BLaER1 (cell line): ENCODE results near the gene RAB34.

Source experiments
- H3K27ac ChIP-seq: shearing (Covaris generic); formaldehyde crosslinking; 2 replicates; pipeline ENCODE4 v1.8.1; 2022
- H3K27me3 ChIP-seq: shearing (Covaris generic); formaldehyde crosslinking; 2 replicates; pipeline ENCODE4 v1.8.1; 2022
- H3K36me3 ChIP-seq: shearing (Covaris generic); formaldehyde crosslinking; 2 replicates; pipeline ENCODE4 v1.8.1; 2022
- H3K4me1 ChIP-seq: shearing (Covaris generic); formaldehyde crosslinking; 2 replicates; pipeline ENCODE4 v1.8.1; 2022
- H3K4me2 ChIP-seq: shearing (Covaris generic); formaldehyde crosslinking; 2 replicates; pipeline ENCODE4 v1.8.1; 2022
- H3K4me3 ChIP-seq: shearing (Covaris generic); formaldehyde crosslinking; 2 replicates; pipeline ENCODE4 v1.8.1; 2022
- H3K9ac ChIP-seq: shearing (Covaris generic); formaldehyde crosslinking; 2 replicates; pipeline ENCODE4 v1.8.1; 2022
- H3K9me3 ChIP-seq: shearing (Covaris generic); formaldehyde crosslinking; 2 replicates; pipeline ENCODE4 v1.8.1; 2022
- H4K20me1 ChIP-seq: shearing (Covaris generic); formaldehyde crosslinking; 2 replicates; pipeline ENCODE4 v1.8.1; 2022
- Cebpa-rat ChIP-seq: shearing (Covaris generic); IDR thresholded peaks from 2 replicates; pipeline ENCODE4 v1.8.1; 2022

The RAB34 gene

GRCh38 chr17:28755486-28755885 is 37.8 kb upstream of the RAB34 start:
- no peaks in the 10 kb centered on the region for H3K27me3 ChIP-seq
- peaks cover 46% of the 10 kb centered on the region for H4K20me1 ChIP-seq
- H3K9ac ChIP-seq: no peak overlapping the region
- H3K36me3 ChIP-seq: peaks cover 82% of the 10 kb centered on the region
- no peak overlapping the region for H3K27ac ChIP-seq
- no peaks in the 10 kb centered on the region for H3K9me3 ChIP-seq
- no peak for TF ChIP-seq Cebpa-rat
- peaks cover 11% of the 10 kb centered on the region for H3K4me1 ChIP-seq
- no peak overlapping the region for H3K4me3 ChIP-seq
- H3K4me2 ChIP-seq: no peak overlapping the region

GRCh38 chr17:28751600-28752366 is 34.1 kb upstream of the RAB34 start:
- Histone ChIP-seq H3K4me1 (peaks cover 27% of the 10 kb centered on the region), H3K9ac (no peak overlapping the region), H3K27ac (no peak overlapping the region), H3K4me2 (no peak overlapping the region), H3K27me3 (no peaks in the 10 kb centered on the region), H4K20me1 (peaks cover 62% of the 10 kb centered on the region), H3K36me3 (peaks cover 81% of the 10 kb centered on the region), H3K4me3 (no peak overlapping the region), H3K9me3 (no peaks in the 10 kb centered on the region)
- TF ChIP-seq Cebpa-rat: no peak

- Histone ChIP-seq H3K27me3 (no peaks in the 10 kb centered on the region), H3K4me2 (no peak overlapping the region), H3K9me3 (no peaks in the 10 kb centered on the region), H3K27ac (no peak overlapping the region), H4K20me1 (peaks cover 76% of the 10 kb centered on the region), H3K4me1 (peaks cover 41% of the 10 kb centered on the region), H3K4me3 (no peak overlapping the region), H3K36me3 (peaks cover 77% of the 10 kb centered on the region), H3K9ac (peak overlapping the region; percentile 50; the same call in 1 of the 2 replicates)
- TF ChIP-seq Cebpa-rat: no peak
These were observed 32.7 kb upstream of the RAB34 start for GRCh38 chr17:28750178-28751047.

DNA sequence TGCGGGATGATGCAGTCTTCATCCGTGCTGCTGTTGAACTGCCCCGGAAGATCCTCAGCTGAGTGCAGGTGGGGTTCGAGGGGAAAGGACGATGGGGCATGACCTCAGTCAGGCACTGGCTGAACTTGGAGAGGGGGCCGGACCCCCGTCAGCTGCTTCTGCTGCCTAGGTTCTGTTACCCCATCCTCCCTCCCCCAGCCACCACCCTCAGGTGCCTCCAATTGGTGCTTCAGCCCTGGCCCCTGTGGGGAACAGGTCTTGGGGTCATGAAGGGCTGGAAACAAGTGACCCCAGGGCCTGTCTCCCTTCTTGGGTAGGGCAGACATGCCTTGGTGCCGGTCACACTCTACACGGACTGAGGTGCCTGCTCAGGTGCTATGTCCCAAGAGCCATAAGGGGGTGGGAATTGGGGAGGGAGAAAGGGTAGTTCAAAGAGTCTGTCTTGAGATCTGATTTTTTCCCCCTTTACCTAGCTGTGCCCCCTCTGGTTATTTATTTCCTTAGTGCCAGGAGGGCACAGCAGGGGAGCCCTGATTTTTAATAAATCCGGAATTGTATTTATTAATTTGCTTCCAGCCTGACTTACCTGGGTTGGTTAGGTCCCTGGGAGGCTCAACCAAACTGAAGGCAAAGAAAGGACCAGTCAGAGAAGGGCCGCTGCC is 32.0 kb upstream of the RAB34 start:
- Histone ChIP-seq H3K4me2 (no peak overlapping the region), H3K27ac (no peak overlapping the region), H3K9me3 (no peaks in the 10 kb centered on the region), H3K4me1 (peaks cover 41% of the 10 kb centered on the region), H3K27me3 (no peaks in the 10 kb centered on the region), H3K36me3 (peaks cover 71% of the 10 kb centered on the region), H3K9ac (no peak overlapping the region), H3K4me3 (no peak overlapping the region), H4K20me1 (peaks cover 84% of the 10 kb centered on the region)
- no peak for TF ChIP-seq Cebpa-rat

DNA sequence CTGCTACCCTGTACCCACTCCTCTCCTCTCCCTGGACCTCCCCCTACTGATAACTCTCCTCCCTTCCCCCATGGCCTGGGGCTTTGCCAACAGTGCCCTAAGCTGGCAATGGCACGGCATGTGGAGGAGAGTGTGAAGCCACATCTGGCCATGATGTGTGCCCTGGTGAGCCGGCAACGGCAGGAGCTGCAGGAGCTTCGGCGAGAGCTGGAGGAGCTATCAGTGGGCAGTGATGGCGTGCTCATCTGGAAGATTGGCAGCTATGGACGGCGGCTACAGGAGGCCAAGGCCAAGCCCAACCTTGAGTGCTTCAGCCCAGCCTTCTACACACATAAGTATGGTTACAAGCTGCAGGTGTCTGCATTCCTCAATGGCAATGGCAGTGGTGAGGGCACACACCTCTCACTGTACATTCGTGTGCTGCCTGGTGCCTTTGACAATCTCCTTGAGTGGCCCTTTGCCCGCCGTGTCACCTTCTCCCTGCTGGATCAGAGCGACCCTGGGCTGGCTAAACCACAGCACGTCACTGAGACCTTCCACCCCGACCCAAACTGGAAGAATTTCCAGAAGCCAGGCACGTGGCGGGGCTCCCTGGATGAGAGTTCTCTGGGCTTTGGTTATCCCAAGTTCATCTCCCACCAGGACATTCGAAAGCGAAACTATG is 31.3 kb upstream of the RAB34 start:
- Histone ChIP-seq H3K4me1 (peaks cover 41% of the 10 kb centered on the region), H3K9ac (no peak overlapping the region), H3K4me3 (no peak overlapping the region), H3K9me3 (no peaks in the 10 kb centered on the region), H3K36me3 (peaks cover 67% of the 10 kb centered on the region), H3K27ac (no peak overlapping the region), H3K4me2 (no peak overlapping the region), H4K20me1 (peaks cover 87% of the 10 kb centered on the region), H3K27me3 (no peaks in the 10 kb centered on the region)
- TF ChIP-seq Cebpa-rat: no peak

GRCh38 chr17:28747801-28748750 is 30.4 kb upstream of the RAB34 start:
- H3K27ac ChIP-seq: 0 out of 2 replicates have a peak overlapping the region, but pooled peaks have one; percentile 95
- H3K4me2 ChIP-seq: no peak overlapping the region
- no peaks in the 10 kb centered on the region for H3K9me3 ChIP-seq
- no peak overlapping the region for H3K4me3 ChIP-seq
- H3K36me3 ChIP-seq: peaks cover 67% of the 10 kb centered on the region
- no peaks in the 10 kb centered on the region for H3K27me3 ChIP-seq
- peaks cover 86% of the 10 kb centered on the region for H4K20me1 ChIP-seq
- peaks cover 44% of the 10 kb centered on the region for H3K4me1 ChIP-seq
- no peak overlapping the region for H3K9ac ChIP-seq
- no peak for TF ChIP-seq Cebpa-rat

DNA sequence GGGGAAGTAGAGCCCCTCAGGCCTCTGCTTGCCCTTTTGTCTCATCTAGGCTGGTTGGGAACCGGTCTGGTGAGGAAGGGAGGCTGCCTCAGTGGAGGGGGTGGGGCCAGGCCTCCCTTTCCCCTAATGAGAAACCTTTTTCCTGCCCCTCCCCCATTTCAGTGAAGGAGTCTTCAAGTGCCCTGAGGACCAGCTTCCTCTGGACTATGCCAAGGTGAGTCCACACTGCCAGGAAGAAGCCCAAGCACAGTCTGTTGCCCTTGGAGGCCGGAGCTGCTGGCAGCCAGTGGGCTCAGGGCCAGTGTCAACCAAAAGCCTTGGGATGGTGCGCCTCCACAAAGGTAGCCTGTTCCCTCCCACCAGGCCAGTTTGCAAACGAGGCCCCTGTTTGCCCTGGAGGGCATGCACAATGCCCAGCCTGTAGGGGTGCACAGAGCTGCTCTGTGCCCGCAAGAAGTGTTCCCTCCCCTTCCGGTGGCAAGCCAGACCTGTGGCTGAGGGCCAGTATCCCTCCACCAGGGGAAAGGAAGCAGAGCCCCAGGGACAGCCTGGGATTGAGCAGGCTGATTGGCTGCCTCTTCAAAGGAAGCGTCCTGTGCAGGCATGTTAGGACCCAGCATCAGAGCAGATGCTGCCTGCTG is 29.5 kb upstream of the RAB34 start:
- Histone ChIP-seq H3K4me2 (peak overlapping the region; percentile 96), H3K4me3 (peak overlapping the region; percentile 86), H3K27ac (peak overlapping the region; percentile 95), H3K9ac (peak overlapping the region; percentile 96), H4K20me1 (peaks cover 77% of the 10 kb centered on the region), H3K27me3 (no peaks in the 10 kb centered on the region), H3K4me1 (peaks cover 47% of the 10 kb centered on the region), H3K9me3 (no peaks in the 10 kb centered on the region), H3K36me3 (peaks cover 61% of the 10 kb centered on the region)
- TF ChIP-seq Cebpa-rat: no peak

- Histone ChIP-seq H3K27ac (peak overlapping the region; percentile 95), H3K4me3 (peak overlapping the region; percentile 86), H3K27me3 (no peaks in the 10 kb centered on the region), H3K4me2 (peak overlapping the region; percentile 96), H3K4me1 (peaks cover 53% of the 10 kb centered on the region), H3K9me3 (no peaks in the 10 kb centered on the region), H4K20me1 (peaks cover 71% of the 10 kb centered on the region), H3K36me3 (peaks cover 55% of the 10 kb centered on the region), H3K9ac (peak overlapping the region; percentile 96)
- TF ChIP-seq Cebpa-rat: no peak
These were observed 29.0 kb upstream of the RAB34 start for GRCh38 chr17:28746611-28747050.
